ENCODE data around the gene DTNB. TPM values are rescaled to one million over a fixed set of nuclear protein-coding genes. Genes with fewer than 3 reads are reported as not detected.

Gene DTNB
- total RNA-seq, 8 experiments from 2014 or later, result 16.9 to 85.0 (median 25.3) TPM

- no peak overlapping the region for H3K4me3 ChIP-seq
- in situ Hi-C loops (cut with MboI; ENCODE audit: low pct_unique_long_range_greater_than_20kb in 2 of 9, low sequenced_read_pairs in 9 of 9, unreplicated experiment in 9 of 9), result no loop called here
- WGBS, 10 experiments, result 27 to 100% (median 90%) methylated on average over 1 to 12 of the region's 12 CpGs
- peak in 1 of 8 experiments; percentile 65 for ATAC-seq (replicated peaks in 6 of 8)
- H3K27ac ChIP-seq, result no peak overlapping the region
- H3K4me1 ChIP-seq (replicated peaks in 1 of 2), result no peaks in the 10 kb centered on the region
Observed at GRCh38 chr2:25473758-25474340, 199.5 kb downstream of the DTNB start.

- no peak for ATAC-seq (replicated peaks in 6 of 8)
- WGBS, 10 experiments, result 10 to 100% (median 60%) methylated on average over 1 of the region's 1 CpG; no CpG with 5 or more reads in 3 of the 10 experiments
- in situ Hi-C loops (cut with MboI; ENCODE audit: low pct_unique_long_range_greater_than_20kb in 2 of 9, low sequenced_read_pairs in 9 of 9, unreplicated experiment in 9 of 9), result no loop called here
- H3K4me3 ChIP-seq, result no peak overlapping the region
- H3K4me1 ChIP-seq (replicated peaks in 1 of 2), result no peaks in the 10 kb centered on the region
- no peak overlapping the region for H3K27ac ChIP-seq
Observed at GRCh38 chr2:25473131-25473530, 200.2 kb downstream of the DTNB start.

GRCh38 chr2:25470806-25471205 lies 202.6 kb downstream of the DTNB start:
- H3K27ac ChIP-seq, result no peak overlapping the region
- peak in 1 of 8 experiments; percentile 78 for ATAC-seq (replicated peaks in 6 of 8)
- in situ Hi-C loops (cut with MboI; ENCODE audit: low pct_unique_long_range_greater_than_20kb in 2 of 9, low sequenced_read_pairs in 9 of 9, unreplicated experiment in 9 of 9), result no loop called here
- 64 to 100% (median 100%) methylated on average over 1 to 2 of the region's 3 CpGs; no CpG with 5 or more reads in 4 of the 10 experiments for WGBS, 10 experiments
- H3K4me3 ChIP-seq, result no peak overlapping the region
- no peaks in the 10 kb centered on the region for H3K4me1 ChIP-seq (replicated peaks in 1 of 2)

GRCh38 chr2:25467743-25468142 lies 205.6 kb downstream of the DTNB start:
- Histone ChIP-seq H3K27ac (no peak overlapping the region), H3K4me1 (replicated peaks in 1 of 2) (no peaks in the 10 kb centered on the region), H3K4me3 (no peak overlapping the region)
- in situ Hi-C loops (cut with MboI; ENCODE audit: low pct_unique_long_range_greater_than_20kb in 2 of 9, low sequenced_read_pairs in 9 of 9, unreplicated experiment in 9 of 9), result no loop called here
- WGBS, 10 experiments, result 17 to 100% (median 92%) methylated on average over 1 to 3 of the region's 3 CpGs; no CpG with 5 or more reads in 5 of the 10 experiments
- ATAC-seq (replicated peaks in 6 of 8), result no peak

DNA sequence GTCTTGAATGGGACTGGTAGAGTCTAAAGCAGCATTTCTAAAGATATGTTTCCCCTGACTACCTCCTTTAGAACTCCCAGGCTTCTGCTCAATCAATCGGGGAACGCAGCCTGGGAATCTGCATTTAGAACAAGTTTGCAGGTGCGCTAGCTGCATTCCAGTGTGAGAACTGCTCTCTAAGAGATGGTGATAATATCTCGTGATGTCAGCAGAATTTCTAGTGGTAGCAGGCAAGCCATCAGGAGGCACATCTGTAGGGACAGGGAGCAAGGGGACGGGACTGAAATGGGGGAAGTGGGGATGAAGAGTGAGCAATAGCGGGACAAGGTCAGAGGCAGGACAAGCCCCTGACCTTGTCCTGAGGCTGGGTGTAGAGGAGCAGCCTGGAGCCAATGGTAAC lies 211.4 kb downstream of the DTNB start:
- in situ Hi-C loops (cut with MboI; ENCODE audit: low pct_unique_long_range_greater_than_20kb in 2 of 9, low sequenced_read_pairs in 9 of 9, unreplicated experiment in 9 of 9), result no loop called here
- no peaks in the 10 kb centered on the region for H3K4me1 ChIP-seq (replicated peaks in 1 of 2)
- no peak overlapping the region for H3K4me3 ChIP-seq
- no peak for ATAC-seq (replicated peaks in 6 of 8)
- 85 to 100% (median 92%) methylated on average over 1 to 5 of the region's 6 CpGs; no CpG with 5 or more reads in 3 of the 10 experiments for WGBS, 10 experiments
- no peak overlapping the region for H3K27ac ChIP-seq

DNA sequence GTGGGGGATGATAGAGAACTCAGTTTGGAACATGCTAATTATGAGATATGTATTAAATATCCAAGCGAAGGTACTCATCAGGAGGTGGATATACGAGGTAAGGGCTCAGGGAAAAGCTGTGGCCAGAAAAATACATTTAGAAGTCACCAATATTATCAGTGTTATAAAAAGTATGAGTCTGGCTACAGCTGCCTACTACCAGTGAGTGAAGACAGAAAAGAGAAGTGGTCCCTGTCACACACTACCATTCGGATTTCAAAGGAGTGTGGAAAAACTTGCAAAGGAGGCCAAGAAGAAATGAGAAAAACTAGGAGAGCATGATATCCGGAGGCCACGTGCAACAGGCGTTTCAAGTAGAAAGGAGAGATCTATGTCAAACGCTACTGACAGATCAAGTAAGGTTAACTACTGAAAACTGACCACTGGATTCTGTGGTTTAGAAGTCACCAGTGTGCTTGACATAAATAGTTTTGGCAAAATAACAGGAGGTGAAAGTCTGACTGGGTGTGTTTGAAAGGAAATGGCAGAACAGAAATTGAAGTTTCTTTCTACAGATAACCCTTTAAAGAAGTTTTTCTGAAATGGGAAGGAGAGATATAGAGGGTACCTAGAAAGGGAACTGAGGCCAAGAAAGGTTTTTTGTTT lies 213.0 kb downstream of the DTNB start:
- Histone ChIP-seq H3K27ac (no peak overlapping the region), H3K4me3 (no peak overlapping the region), H3K4me1 (replicated peaks in 1 of 2) (no peaks in the 10 kb centered on the region)
- in situ Hi-C loops (cut with MboI; ENCODE audit: low pct_unique_long_range_greater_than_20kb in 2 of 9, low sequenced_read_pairs in 9 of 9, unreplicated experiment in 9 of 9), result no loop called here
- ATAC-seq (replicated peaks in 6 of 8), result no peak
- 73 to 98% (median 91%) methylated on average over 2 to 7 of the region's 7 CpGs; no CpG with 5 or more reads in 1 of the 10 experiments for WGBS, 10 experiments

- Histone ChIP-seq H3K4me3 (no peak overlapping the region), H3K4me1 (replicated peaks in 1 of 2) (no peaks in the 10 kb centered on the region), H3K27ac (no peak overlapping the region)
- WGBS, 10 experiments, result 80 to 100% (median 93%) methylated on average over 2 to 7 of the region's 9 CpGs; no CpG with 5 or more reads in 1 of the 10 experiments
- ATAC-seq (replicated peaks in 6 of 8), result peak in 1 of 8 experiments; percentile 39
- in situ Hi-C loops (cut with MboI; ENCODE audit: low pct_unique_long_range_greater_than_20kb in 2 of 9, low sequenced_read_pairs in 9 of 9, unreplicated experiment in 9 of 9), result no loop called here
Observed at GRCh38 chr2:25454824-25455611, 218.4 kb downstream of the DTNB start.

GRCh38 chr2:25453199-25453905 lies 220.0 kb downstream of the DTNB start:
- no peak overlapping the region for H3K27ac ChIP-seq
- 86 to 100% (median 100%) methylated on average over 1 to 2 of the region's 3 CpGs; no CpG with 5 or more reads in 4 of the 10 experiments for WGBS, 10 experiments
- in situ Hi-C loops (cut with MboI; ENCODE audit: low pct_unique_long_range_greater_than_20kb in 2 of 9, low sequenced_read_pairs in 9 of 9, unreplicated experiment in 9 of 9), result no loop called here
- H3K4me3 ChIP-seq, result no peak overlapping the region
- H3K4me1 ChIP-seq (replicated peaks in 1 of 2), result no peaks in the 10 kb centered on the region
- ATAC-seq (replicated peaks in 6 of 8), result peak in 1 of 8 experiments; percentile 66

GRCh38 chr2:25448808-25449207 lies 224.6 kb downstream of the DTNB start:
- no peak for ATAC-seq (replicated peaks in 6 of 8)
- in situ Hi-C loops (cut with MboI; ENCODE audit: low pct_unique_long_range_greater_than_20kb in 2 of 9, low sequenced_read_pairs in 9 of 9, unreplicated experiment in 9 of 9), result no loop called here

GRCh38 chr2:25447018-25447417 lies 226.4 kb downstream of the DTNB start:
- no peak for ATAC-seq (replicated peaks in 6 of 8)
- WGBS, 10 experiments, result 80 to 100% (median 100%) methylated on average over 1 of the region's 1 CpG; no CpG with 5 or more reads in 4 of the 10 experiments
- no peak overlapping the region for H3K27ac ChIP-seq
- no peak overlapping the region for H3K4me3 ChIP-seq
- H3K4me1 ChIP-seq (replicated peaks in 1 of 2), result peaks cover 0 to 3% of the 10 kb centered on the region in 2 donors
- in situ Hi-C loops (cut with MboI; ENCODE audit: low pct_unique_long_range_greater_than_20kb in 2 of 9, low sequenced_read_pairs in 9 of 9, unreplicated experiment in 9 of 9), result no loop called here

More at GRCh38 chr2:25448808-25449207, 224.6 kb downstream of the DTNB start:
- whole genome bisulfite sequencing, 10 experiments, result 60 to 100% (median 89%) methylated on average over 1 to 6 of the region's 6 CpGs
- no peak overlapping the region for H3K27ac ChIP-seq
- no peak overlapping the region for H3K4me3 ChIP-seq
- no peaks in the 10 kb centered on the region for H3K4me1 ChIP-seq (replicated peaks in 1 of 2)

DNA sequence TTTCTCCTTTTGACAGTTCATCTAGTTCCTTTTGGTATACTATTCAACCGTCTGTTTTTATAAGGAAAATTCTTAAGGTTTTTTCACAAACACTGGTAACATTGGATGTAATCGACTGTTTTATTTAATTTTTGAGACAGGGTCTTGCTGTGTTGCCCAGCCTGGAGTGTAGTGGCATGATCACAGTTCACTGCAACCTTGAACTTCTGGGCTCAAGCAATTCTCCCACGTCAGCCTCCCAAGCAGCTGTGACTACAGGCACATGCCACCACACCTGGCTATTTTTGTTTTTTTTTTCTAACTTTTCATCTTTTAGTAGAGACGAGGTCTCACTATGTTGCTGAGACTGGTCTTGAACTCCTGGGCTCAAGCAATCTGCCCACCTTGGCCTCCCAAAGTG lies 227.3 kb downstream of the DTNB start:
- Histone ChIP-seq H3K27ac (no peak overlapping the region), H3K4me1 (replicated peaks in 1 of 2) (peaks cover 0 to 3% of the 10 kb centered on the region in 2 donors), H3K4me3 (no peak overlapping the region)
- ATAC-seq (replicated peaks in 6 of 8), result no peak
- 63 to 100% (median 98%) methylated on average over 1 to 4 of the region's 4 CpGs for WGBS, 10 experiments
- in situ Hi-C loops (cut with MboI; ENCODE audit: low pct_unique_long_range_greater_than_20kb in 2 of 9, low sequenced_read_pairs in 9 of 9, unreplicated experiment in 9 of 9), result no loop called here

DNA sequence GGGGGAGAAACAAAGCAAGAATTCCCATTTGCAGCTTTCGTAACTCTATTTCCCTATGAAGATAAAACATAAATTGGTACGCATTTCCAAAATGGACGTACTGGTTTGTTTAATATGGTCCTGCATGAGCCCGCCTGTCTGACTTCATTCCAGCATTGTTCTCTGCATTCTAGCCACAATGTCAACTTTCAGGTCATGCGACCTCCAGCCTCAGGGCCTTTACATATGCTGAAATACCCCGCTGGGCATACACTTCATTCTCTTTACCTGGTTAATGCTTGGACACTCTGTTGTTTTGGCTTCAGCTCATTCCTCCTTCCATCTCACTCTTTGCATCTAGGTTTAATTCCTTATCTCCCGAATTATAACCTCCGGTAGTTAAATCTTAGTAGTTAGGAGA lies 227.9 kb downstream of the DTNB start:
- in situ Hi-C loops (cut with MboI; ENCODE audit: low pct_unique_long_range_greater_than_20kb in 2 of 9, low sequenced_read_pairs in 9 of 9, unreplicated experiment in 9 of 9), result no loop called here
- no peak overlapping the region for H3K27ac ChIP-seq
- ATAC-seq (replicated peaks in 6 of 8), result no peak

More for the DNA sequence above, 227.9 kb downstream of the DTNB start:
- H3K4me3 ChIP-seq, result no peak overlapping the region
- WGBS, 10 experiments, result 70 to 83% (median 78%) methylated on average over 4 to 8 of the region's 8 CpGs
- H3K4me1 ChIP-seq (replicated peaks in 1 of 2), result peaks cover 0 to 3% of the 10 kb centered on the region in 2 donors
